DMS53 (cell line): ENCODE results near the gene SLC6A5.

Experiments used
- DNase-seq: peaks from one replicate; lab custom pipeline; 2025; lab: John Stamatoyannopoulos, UW

SLC6A5 gene

DNA sequence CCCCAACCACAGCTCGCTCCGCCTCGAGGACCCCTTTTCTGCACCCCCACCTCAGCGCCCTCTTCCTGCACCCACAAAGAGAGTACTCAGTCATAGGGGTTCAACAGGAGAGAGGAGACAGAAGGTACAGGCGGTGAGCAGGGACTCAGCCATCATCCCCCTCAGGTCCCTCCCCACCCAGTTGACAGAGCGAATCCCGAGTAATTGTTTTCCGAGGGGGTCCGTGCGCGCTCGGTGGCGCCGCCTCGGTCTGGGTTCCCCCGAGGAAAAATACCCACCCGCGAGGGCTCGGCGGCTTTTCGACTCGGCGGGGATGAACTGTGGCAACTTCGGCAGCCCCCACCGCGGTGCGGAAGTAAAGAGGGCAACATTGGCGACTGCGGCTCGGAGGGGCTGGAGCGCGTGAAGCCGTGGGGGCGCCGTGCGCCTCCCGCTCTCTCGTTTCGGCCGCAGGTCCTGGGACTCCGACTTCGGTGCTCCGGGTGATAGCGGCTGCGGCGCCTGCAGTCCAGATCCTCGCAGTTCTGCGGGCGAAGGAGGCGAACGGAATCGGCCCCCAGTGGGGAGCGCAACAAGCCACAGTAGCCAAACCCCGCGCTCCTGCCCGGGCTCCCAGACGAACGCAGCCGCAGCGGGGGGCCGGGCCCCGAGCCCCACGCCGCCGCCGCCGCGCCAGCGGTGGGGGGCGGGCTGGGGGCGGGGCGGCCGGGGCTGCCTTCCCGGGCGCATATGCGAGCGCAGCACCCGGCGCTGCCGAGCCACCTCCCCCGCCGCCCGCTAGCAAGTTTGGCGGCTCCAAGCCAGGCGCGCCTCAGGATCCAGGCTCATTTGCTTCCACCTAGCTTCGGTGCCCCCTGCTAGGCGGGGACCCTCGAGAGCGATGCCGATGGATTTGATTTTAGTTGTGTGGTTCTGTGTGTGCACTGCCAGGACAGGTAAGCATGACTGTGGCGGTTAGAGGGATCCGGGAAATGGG, 69.7 kb downstream of the SLC6A5 start, which contains the start of gene NELL1:
TSS of gene NELL1 (plus strand) at position 743 of the 976 bp plus-strand sequence.
- DNase-seq = peak; percentile 69

DNA sequence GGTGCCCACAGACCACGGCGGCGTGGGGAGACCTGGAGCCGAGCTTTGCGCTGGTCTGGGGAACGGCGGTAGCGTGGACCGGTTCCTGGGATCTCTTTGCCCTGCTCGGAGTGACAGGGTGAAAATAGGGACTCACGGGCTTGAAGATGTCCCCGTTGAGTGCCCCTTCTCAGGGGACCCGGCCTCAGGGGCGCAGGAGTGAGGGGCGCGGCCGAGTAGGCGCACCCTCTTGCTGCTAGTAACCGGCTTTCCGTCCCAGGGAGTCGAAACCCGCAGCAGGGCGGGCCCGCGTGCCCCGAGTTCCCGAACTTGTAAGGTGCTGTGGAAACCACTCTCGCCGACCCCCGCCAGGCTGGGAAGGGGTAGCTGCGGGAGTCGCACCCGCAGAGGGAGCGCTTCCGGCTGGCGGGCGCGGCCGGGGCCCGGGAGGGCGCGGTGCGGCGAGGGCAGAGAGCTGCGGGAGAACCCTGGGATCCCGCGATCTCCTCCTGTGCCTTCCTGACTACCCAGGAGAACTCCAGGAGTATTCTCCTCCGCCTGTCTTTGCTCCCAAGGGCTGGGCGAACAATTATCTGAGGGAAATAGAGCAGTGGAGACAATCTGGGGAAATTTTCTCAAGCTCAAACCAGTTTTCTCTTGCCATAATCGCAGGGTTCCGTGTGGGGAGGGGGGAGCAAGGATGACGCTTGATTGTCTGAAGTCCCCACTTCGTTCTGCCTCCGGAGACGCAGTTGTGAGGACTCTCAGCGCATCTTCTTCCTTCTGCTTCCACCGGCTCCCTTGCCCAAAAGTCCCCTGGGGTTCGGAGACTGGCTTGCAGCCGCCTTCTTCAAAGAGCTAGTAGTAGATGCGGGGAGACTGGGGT, 70.6 kb downstream of the SLC6A5 start:
- peak; percentile 46 for DNase-seq

DNA sequence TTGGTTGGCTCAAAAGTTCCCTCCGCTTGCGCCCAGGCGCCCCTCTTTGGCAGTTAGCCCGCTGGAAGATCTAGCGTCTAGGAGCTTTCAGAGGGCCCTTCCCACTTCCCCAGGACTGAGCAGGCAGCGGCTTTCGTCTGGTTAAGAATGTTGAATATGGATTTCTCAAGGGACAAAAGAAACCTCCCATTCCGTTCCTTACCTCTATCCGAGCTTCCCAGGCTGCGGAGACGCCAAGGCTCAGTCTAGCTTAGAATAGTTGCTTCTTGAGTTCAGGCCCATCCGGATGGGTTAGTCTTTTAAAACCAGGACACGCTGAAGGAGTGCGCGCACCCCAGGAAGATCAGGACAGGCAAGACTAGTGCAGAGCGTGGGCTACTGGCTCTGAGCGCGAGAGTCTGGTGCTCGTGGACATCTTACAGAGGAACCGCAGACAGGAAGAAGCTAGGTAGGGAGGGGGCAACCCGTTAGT, 71.6 kb downstream of the SLC6A5 start:
- no peak for DNase-seq

DNA sequence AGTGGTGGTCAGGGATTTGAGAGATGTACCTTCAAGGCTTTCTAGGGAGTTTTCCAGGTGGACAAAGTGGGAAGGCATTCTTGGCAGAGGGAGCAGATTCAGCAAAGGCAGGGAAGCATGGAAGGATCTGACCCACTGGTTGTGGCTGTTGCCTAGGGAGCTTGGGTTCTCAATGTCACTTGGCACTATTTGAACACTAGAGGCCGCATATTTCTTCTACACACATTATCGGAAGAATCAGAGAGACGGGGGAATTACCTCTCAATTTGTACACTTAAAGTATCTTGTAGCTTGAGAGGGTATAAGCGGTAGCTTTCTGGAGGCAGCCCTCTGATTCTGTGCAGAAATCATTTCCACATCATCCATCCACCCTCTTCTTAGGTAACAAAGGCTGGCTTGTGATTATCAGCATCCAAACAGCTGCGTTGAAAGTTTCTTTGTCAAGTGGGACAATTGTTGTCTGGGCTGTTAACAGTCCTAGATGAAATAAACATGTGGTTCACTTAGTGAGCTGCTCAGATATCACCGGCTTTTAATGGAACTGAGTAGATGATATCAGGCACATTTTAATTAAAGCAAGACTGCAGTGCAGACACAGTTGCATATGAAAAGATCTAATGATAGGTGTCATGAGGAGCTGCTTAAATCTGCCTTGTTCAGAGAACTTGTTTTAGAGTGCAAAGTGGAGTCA, 72.6 kb downstream of the SLC6A5 start:
- DNase-seq = peak; percentile 73

DNA sequence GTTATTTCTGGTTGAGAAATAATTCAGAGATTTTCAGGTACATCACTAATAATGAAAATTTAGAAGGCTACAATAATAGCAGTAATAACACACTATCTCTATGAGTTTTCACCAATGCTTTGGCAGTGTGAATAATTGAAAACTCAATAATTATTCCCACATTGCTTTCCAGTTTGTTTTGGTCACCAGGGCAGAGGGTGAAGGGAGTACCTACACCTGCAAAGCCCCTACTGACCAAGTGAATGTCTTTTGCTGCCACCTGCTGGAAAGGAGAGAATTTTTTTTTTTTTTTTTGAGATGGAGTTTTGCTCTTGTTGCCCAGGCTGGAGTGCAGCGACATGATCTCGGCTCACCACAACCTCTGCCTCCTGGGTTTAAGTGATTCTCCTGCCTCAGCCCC, 73.2 kb downstream of the SLC6A5 start:
- peak; percentile 75 for DNase-seq

DNA sequence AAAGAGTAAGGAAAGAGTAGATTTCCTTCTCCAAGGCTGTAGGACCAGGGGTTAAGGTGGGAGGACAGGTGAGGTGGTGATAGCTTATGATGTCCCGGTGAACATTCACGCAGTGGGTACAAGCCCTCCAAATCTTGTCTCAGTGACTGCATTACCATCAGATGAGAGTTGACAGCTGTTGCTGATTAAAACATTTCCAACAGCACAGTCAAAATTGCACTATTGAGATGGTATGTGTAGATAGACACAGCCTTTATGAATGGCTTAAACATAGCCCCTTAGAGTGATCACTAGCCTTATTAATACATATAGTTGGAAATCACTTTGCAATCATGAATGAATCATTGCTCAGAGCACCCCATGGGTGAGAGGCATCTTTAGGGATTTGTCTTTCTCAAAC, 77.2 kb downstream of the SLC6A5 start:
- no peak for DNase-seq

DNA sequence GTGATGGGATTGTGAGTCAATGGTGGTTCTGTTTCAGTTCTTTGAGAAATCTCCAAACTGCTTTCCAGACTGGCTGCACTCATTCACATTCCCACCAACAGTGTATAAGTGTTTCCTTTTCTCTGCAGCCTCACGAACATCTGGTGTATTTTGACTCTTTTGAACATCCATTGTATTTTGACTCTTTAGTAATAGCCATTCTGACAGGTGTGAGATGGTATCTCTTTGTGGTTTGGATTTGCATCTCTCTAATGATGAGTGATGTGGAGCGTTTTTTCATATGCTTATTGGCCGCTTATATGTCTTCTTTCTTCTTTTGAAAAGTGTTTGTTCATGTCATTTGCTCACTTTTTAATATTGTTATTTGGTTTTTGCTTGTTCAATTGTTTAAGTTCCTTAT, 89.4 kb downstream of the SLC6A5 start:
- DNase-seq = no peak

DNA sequence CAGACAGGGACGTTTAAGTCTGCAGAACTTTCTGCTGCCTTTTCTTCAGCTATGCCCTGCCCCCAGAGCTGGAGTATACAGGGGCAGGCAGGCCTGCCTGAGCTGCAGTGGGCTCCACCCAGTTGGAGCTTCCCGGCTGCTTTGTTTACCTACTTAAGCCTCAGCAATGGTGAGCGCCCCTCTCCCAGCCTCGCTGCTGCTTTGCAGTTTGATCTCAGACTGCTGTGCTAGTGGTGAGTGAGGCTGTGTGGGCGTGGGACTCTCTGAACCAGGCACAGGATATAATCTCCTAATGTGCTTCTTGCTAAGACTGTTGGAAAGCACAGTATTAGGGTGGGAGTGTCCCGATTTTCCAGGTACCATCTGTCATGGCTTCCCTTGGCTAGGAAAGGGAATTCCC, 108.5 kb downstream of the SLC6A5 start:
- peak; percentile 62 for DNase-seq
